Epidermal melanocyte (primary cell): ENCODE data around the gene MAPKAPK2.
"Not testable (repeated sequence)": the region's sequence is repeated elsewhere in the genome, so short reads cannot be mapped to it uniquely, and the experiment has no call there.

Experiments
- DNase-seq: peaks from one replicate; pipeline ENCODE4 v3.0.0; 2011; ENCODE audit warnings: low spot score; ENCODE audit not compliant: insufficient read length

The MAPKAPK2 gene

DNA sequence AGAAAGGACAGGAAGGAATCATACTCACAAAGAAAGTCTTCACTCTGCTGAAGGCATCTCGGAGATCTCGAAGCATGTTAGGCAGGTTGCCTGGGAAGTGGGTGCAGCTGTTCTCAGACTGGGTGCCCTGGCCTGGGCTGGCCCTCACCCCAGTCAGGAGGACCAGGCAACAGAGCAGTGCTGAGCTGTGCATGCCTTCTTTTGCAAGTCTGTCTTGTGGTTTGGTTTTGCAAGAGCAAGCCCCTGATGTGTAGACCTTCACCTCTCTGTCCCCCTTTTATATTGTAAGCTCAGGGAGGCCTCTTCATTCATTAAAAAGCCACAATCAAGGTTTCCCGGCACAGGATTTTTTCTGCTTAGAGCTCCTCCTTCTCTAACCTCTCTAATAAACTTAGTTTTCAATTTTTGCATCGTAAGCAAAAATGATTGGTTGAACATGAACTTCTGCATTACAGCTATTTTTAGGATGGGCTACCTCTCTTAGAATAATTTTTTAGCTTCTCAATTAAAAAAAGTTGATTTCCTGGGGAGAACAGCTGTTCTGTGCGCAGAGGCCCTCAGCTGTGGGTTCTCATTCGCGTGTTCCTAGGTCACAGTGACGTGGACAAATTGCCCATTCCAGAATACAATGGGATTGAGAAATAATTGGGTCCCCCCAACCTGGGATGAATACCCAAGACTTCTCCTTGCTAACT, 87.7 kb downstream of the MAPKAPK2 start, which contains the start of gene IL10:
TSS of gene IL10 (minus strand) at position 252 of the 695 bp plus-strand sequence. CDS start at position 193, 59 bp downstream.
- DNase-seq: no peak

DNA sequence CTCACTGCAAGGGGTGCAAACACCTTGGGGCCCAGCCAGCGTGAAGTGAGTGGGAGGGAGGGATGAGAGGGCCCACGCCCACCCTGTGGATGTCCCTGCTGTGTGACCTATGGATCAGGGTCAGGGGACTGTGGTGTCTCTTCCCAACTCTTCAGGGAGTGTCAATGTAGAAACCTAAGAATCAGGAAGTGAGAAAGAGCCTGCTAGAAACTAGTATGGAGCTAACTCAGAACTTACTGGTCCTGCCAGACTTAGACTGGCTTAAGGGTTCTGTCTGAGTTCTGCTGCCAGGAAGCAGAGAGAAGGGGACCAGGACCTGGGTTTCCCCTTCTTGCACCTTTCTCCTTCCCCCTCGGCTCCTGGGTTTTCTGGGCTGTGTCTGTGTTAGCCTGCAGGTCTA, 89.4 kb downstream of the MAPKAPK2 start:
- DNase-seq: no peak

DNA sequence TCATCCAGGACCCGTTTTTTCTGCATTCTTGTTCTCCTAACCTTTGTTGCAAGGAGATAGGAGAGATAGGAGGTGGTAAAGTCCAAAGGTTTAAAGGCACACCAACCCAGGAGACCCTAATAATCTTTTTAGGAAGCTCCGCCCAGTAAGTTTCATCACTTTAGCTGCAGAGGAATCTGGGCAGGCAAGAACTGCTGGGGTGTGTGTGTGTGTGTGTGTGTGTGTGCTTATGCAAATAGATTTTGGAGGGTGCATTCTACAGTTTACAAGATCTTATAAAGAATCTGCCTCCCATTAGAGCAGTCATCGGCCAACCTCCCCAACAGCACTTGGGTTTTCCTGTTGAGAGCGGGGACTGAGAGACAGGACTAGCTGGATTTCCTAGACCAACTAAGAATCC, 91.5 kb downstream of the MAPKAPK2 start:
- DNase-seq: no peak

DNA sequence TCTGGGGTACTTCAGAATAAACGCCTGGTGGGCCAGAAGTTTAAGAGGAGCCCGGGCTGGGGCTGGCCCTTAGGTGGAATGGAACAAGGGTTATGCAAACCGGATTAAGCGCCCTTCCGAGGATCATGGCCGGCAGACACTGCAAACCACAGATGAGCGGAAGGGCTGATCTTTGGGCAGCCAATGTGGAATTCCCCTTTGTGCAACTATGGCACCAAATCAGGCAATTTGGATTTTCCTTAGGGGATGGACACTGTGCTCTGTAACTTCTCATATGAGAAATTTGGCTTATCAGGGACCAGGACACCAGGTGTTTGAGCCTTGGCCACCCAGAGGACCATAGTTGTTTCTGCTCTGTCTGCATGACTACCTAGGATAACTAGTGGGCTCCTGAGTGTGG, 93.3 kb downstream of the MAPKAPK2 start:
- DNase-seq: no peak

DNA sequence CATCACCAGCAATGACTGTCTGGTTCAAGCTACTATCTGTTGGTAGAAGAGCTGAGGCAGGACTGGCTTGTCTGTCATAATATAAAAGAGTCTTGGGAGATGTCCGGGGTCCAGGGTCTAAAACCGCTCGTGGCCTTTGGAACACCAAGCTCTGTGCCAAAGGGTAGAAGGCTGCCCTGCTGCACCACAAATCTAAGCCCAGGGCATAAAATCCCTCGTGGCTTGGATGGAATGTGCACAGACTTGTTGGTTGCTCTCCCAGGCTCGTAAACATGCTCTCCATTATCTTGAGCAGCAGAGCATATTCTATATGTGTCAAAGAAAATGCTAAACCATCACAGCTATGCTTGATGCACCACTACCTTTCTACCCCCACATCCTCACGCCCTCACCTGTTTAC, 94.2 kb downstream of the MAPKAPK2 start:
- DNase-seq: not testable (repeated sequence)

DNA sequence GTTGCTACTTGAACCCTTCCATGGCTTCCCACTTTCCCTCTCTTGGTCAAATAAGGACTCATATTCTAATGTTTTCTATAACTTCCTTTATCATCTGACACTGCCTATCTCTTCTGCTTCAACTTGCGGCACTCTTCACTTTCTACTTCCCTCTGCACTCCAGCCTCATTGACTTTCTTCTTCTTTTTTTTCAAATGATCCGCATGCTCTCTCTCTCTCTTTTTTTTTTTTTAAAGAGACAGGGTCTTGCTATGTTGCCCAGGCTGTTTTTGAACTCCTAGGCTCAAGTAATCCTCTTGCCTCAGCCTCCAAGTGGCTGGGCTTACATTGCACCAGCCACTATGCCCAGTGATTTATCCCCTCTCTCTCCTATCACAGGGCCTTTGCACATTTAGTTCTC, 94.9 kb downstream of the MAPKAPK2 start:
- DNase-seq: no peak

DNA sequence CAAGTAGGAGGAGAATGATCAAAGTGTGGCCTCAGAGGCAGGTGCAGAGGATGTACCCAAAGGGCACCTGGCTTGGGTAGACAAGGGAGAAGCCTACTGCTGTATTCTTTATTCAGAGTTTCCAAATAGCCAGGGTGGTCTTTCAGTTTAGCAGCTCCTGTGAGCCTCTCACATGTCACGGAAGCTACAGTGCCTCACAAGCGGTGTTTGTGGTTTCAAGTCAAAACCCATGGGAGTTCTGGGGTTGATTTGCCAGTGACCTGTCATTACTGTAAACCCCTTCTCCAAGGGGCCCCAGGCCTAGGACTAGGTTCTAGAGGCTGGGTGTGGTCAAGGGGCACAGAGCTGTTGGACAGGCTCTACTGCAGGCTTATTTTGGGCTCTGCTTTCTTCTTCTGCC, 97.7 kb downstream of the MAPKAPK2 start:
- DNase-seq: no peak

DNA sequence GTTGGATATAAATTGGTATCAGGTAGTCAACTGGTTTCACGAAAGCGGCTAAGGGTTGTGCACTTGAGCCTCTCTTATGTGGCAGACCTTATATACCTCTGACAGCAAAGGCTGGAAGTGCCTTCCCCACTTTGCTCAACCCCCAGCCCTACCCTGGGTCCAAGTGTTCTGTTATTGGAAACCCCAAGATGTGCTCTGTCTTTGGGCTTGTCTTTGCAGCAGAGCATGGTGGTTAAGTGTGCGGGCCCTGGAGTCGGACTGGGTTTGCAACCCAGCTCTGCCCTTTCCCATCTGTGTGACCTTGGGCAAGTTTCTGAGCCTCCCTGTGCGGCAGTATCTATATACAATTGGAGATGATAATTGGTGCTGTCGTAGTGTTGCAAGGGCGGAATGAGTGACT, 98.8 kb downstream of the MAPKAPK2 start:
- DNase-seq: no peak
